ENCODE results near the gene ENOPH1.

DNA sequence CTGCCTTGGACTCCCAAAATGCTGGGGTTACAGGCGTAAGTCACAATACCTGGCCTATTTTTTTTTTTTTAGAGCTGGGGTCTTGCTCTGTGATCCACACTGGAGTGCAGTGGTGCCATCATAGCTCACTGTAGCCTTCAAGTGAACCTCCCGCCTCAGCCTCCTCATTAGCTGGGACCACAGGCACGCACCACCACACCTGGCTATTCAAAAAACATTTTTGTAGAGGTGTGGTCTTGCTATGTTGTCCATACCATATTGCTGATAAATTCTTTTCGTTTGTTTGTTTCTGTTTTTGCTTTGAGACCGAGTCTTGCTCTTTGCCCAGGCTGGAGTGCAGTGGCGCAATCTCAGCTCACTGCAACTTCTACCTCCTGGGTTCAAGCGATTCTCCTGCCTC lies 21.6 kb downstream of the ENOPH1 start:
- TF ChIP-seq CTCF (IDR thresholded peaks at IDR 0.05) (no peak), POLR2A (IDR thresholded peaks at IDR 0.05) (no peak)
